ENCODE results near the gene PARS2.

DNA sequence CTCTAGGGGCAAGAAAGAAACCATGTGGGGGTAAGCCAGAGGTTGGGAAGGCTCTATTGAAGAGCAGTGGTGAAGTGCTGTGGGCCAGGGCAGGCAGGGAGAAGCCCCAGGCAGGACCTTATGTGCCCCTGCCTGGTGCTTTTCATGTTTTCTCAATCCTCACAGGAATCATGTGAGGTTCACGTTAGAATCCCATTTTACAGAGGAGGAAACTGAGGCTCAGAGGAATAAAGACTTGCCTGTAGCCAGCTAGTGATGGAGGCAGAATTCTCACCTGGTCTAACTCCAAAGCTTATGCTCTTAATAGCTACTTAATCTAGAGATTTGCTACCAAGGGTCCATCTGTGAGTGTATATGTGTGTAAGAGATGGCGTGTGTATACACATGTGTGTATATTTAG lies 32.6 kb upstream of the PARS2 start:
- TF ChIP-seq, protein P1, sequence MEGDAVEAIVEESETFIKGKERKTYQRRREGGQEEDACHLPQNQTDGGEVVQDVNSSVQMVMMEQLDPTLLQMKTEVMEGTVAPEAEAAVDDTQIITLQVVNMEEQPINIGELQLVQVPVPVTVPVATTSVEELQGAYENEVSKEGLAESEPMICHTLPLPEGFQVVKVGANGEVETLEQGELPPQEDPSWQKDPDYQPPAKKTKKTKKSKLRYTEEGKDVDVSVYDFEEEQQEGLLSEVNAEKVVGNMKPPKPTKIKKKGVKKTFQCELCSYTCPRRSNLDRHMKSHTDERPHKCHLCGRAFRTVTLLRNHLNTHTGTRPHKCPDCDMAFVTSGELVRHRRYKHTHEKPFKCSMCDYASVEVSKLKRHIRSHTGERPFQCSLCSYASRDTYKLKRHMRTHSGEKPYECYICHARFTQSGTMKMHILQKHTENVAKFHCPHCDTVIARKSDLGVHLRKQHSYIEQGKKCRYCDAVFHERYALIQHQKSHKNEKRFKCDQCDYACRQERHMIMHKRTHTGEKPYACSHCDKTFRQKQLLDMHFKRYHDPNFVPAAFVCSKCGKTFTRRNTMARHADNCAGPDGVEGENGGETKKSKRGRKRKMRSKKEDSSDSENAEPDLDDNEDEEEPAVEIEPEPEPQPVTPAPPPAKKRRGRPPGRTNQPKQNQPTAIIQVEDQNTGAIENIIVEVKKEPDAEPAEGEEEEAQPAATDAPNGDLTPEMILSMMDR (IDR thresholded peaks at IDR 0.05): no peak
- TF ChIP-seq EP300 (IDR thresholded peaks at IDR 0.05) (no peak), POLR2A (IDR thresholded peaks at IDR 0.05) (no peak), POLR2AphosphoS5 (IDR thresholded peaks at IDR 0.05) (no peak)

Data from upper lobe of left lung (tissue), 4 donors.